Spleen (tissue), 7 donors: ENCODE data around the gene CENPC.

Source experiments
- POLR2AphosphoS5 ChIP-seq, 3 donors: sonication (generic); formaldehyde crosslinking; IDR thresholded peaks; one replicate each; pipeline ENCODE4 v1.5.1; 2017; ENCODE audit warnings: antibody characterized with exemption in 3 of 3
- TF ChIP-seq, protein P1 (sequence below), 11 experiments: fragments of 200-600 bp in 7 of 11; fragments of 450-650 bp in 4 of 11; sonication (generic) in 4 of 11; IDR thresholded peaks in 8 of 11; conservative IDR thresholded peaks in 3 of 11; 1 replicate in 7 of 11; 2 replicates in 4 of 11; pipeline versions ENCODE4 v1.4.0 to v1.8.0; 2016 to 2021; ENCODE audit warnings: antibody characterized with exemption in 11 of 11, inconsistent platforms in 4 of 11, mild to moderate bottlenecking in 1 of 11
- donor health status: DM: no; HTN: no; CAD: no; lungs with moderate emphysema.
- donor health status: DM: no; HTN: no; CAD: no.
- donor health status: DM: no; HTN: no; CAD: no.

DNA sequence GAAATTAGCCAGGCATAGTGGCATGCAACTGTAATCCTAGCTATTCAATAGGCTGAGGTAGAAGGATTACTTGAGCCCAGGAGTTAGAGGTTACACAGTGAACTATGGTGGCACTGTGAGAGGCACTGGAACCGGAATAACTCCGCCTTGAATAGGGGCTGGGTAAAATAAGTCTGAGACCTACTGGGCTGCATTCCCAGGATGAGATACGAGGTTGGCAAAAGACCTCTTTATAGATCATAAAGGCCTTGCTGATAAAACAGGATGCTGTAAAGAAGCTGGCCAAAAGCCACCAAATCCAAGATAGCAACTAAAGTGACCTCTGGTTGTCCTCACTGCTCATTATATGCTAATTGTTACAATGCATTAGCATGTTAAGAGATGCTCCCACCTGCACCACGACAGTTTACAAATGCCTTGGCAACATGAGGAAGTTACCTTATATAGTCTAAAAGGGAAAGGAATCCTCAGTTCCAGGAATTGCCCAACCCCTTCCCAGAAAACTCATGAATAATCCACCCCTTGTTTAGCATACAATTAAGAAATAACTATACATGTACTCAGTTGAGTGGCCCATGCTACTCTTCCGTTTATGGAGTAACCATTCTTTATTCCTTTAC, 88.6 kb downstream of the CENPC start:
- TF ChIP-seq, protein P1, sequence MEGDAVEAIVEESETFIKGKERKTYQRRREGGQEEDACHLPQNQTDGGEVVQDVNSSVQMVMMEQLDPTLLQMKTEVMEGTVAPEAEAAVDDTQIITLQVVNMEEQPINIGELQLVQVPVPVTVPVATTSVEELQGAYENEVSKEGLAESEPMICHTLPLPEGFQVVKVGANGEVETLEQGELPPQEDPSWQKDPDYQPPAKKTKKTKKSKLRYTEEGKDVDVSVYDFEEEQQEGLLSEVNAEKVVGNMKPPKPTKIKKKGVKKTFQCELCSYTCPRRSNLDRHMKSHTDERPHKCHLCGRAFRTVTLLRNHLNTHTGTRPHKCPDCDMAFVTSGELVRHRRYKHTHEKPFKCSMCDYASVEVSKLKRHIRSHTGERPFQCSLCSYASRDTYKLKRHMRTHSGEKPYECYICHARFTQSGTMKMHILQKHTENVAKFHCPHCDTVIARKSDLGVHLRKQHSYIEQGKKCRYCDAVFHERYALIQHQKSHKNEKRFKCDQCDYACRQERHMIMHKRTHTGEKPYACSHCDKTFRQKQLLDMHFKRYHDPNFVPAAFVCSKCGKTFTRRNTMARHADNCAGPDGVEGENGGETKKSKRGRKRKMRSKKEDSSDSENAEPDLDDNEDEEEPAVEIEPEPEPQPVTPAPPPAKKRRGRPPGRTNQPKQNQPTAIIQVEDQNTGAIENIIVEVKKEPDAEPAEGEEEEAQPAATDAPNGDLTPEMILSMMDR (IDR thresholded peaks at IDR 0.05 in 8 of 11, conservative IDR thresholded peaks at IDR 0.05 in 3 of 11), result no peak
- TF ChIP-seq POLR2AphosphoS5 (IDR thresholded peaks at IDR 0.05), result no peak
